ENCODE measurements around the gene TRMO. TPM values are rescaled to one million over a fixed set of nuclear protein-coding genes. Genes with fewer than 3 reads are reported as not detected.

TRMO gene
- total RNA-seq, 1 experiment from 2014 or later: 10.0 TPM

DNA sequence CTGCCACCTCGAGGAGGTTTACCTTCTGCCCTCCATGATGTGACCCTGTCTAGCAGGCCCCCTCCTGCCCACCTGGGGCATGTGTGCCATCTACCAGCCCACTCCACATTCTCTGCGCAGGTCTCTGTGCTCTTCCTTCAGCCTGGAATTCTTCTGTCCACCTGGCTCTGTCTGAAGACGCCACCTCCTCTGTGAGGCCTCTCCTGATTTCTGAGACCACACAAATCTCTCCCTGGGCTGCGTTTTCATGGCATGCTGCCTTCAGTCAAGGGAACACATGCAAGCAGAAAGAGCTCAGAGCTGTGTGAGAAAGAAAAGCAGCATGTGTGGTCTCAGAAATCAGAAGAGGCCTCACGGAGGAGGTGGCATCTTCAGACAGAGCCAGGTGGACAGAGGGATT, 47.2 kb downstream of the TRMO start:
- POLR2A ChIA-PET: no interaction called here
- no TSS peak for BruUV-seq (replicated peaks)
- intact Hi-C loops (cut with micrococcal nuclease; ENCODE audit: unreplicated experiment): no loop called here

DNA sequence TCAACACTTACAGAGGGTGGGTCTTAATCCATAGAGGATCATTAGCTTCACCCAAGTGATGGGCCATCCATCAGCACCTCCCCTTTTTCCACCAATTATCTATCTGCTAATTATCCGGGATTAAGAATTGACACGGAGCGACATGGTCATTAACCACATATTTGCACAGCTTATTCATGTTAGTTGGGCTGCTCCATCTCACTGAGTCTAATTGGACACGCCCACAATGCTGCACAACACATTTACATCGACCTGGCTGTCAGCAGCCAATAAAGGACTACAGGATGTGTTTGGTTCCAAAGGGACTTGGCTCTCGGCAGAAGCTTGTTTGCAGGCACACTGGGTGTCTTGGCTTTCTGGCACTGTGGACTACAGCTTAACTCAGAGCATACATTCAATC, 47.7 kb downstream of the TRMO start:
- Histone ChIP-seq H3K4me3 (ENCODE audit: low read depth, low read length) (no peak overlapping the region), H3K9me3 (no peaks in the 10 kb centered on the region), H3K27me3 (replicated peaks; ENCODE audit: control insufficient read depth, insufficient read depth, low read length) (no peaks in the 10 kb centered on the region), H3K36me3 (ENCODE audit: control insufficient read depth, insufficient read depth, low read length) (no peaks in the 10 kb centered on the region), H3K4me1 (no peaks in the 10 kb centered on the region; the same call in 1 of the 2 replicates)
- Mint-ChIP-seq H3K4me1 (ENCODE audit: low read depth, unreplicated experiment) (no peaks in the 10 kb centered on the region), H3K27ac (ENCODE audit: unreplicated experiment) (no peak overlapping the region), H3K9me3 (ENCODE audit: unreplicated experiment) (no peaks in the 10 kb centered on the region), H3K27me3 (ENCODE audit: insufficient read depth, unreplicated experiment) (no peaks in the 10 kb centered on the region), H3K4me3 (ENCODE audit: unreplicated experiment) (no peak overlapping the region), H3K36me3 (ENCODE audit: insufficient read depth, unreplicated experiment) (no peaks in the 10 kb centered on the region)
- no TSS peak for BruUV-seq (replicated peaks)
- TF ChIP-seq, protein P1, sequence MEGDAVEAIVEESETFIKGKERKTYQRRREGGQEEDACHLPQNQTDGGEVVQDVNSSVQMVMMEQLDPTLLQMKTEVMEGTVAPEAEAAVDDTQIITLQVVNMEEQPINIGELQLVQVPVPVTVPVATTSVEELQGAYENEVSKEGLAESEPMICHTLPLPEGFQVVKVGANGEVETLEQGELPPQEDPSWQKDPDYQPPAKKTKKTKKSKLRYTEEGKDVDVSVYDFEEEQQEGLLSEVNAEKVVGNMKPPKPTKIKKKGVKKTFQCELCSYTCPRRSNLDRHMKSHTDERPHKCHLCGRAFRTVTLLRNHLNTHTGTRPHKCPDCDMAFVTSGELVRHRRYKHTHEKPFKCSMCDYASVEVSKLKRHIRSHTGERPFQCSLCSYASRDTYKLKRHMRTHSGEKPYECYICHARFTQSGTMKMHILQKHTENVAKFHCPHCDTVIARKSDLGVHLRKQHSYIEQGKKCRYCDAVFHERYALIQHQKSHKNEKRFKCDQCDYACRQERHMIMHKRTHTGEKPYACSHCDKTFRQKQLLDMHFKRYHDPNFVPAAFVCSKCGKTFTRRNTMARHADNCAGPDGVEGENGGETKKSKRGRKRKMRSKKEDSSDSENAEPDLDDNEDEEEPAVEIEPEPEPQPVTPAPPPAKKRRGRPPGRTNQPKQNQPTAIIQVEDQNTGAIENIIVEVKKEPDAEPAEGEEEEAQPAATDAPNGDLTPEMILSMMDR (IDR thresholded peaks at IDR 0.05; ENCODE audit: insufficient read depth in 1 of 2, low read depth in 1 of 2, low read length in 1 of 2, severe bottlenecking in 1 of 2, unreplicated experiment in 1 of 2): no peak
- intact Hi-C loops (cut with micrococcal nuclease; ENCODE audit: unreplicated experiment): no loop called here
- DNase-seq: no peak
- CTCF ChIA-PET: no interaction called here
- POLR2A ChIA-PET: no interaction called here

More for the DNA sequence above, 47.2 kb downstream of the TRMO start:
- Mint-ChIP-seq H3K36me3 (ENCODE audit: insufficient read depth, unreplicated experiment) (no peaks in the 10 kb centered on the region), H3K27ac (ENCODE audit: unreplicated experiment) (no peak overlapping the region), H3K4me1 (ENCODE audit: low read depth, unreplicated experiment) (no peaks in the 10 kb centered on the region), H3K4me3 (ENCODE audit: unreplicated experiment) (no peak overlapping the region), H3K9me3 (ENCODE audit: unreplicated experiment) (no peaks in the 10 kb centered on the region), H3K27me3 (ENCODE audit: insufficient read depth, unreplicated experiment) (no peaks in the 10 kb centered on the region)
- CTCF ChIA-PET: no interaction called here
- no peaks in the 10 kb centered on the region for H3K36me3 ChIP-seq (ENCODE audit: control insufficient read depth, insufficient read depth, low read length)
- no peaks in the 10 kb centered on the region; the same call in 1 of the 2 replicates for H3K4me1 ChIP-seq
- TF ChIP-seq, protein P1 (IDR thresholded peaks at IDR 0.05; ENCODE audit: insufficient read depth in 1 of 2, low read depth in 1 of 2, low read length in 1 of 2, severe bottlenecking in 1 of 2, unreplicated experiment in 1 of 2): no peak
- no peak overlapping the region for H3K4me3 ChIP-seq (ENCODE audit: low read depth, low read length)
- no peak for DNase-seq
- H3K27me3 ChIP-seq (replicated peaks; ENCODE audit: control insufficient read depth, insufficient read depth, low read length): no peaks in the 10 kb centered on the region
- H3K9me3 ChIP-seq: no peaks in the 10 kb centered on the region

DNA sequence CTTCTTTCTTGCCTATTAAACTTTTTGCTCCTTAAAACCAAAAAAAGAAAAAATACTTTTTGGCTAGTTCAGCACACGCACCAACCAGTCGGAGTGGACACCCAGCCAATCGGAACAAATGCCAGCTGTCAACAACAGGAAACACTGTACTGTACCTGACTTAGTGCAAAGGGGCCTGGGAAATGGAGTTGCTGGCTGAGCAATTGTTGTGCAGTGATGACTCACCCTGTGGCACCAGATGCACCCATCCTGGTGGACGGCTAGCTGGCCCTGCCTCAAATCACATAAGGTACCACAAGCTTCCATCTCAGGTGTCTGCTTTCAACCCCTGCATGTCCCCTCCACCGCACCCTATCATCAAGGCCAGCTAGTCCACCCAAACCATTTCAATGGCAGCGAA, 48.4 kb downstream of the TRMO start:
- BruUV-seq (replicated peaks): no TSS peak
- H3K27ac Mint-ChIP-seq (ENCODE audit: unreplicated experiment): no peak overlapping the region
- Histone ChIP-seq H3K36me3 (ENCODE audit: control insufficient read depth, insufficient read depth, low read length) (no peaks in the 10 kb centered on the region), H3K27me3 (replicated peaks; ENCODE audit: control insufficient read depth, insufficient read depth, low read length) (no peaks in the 10 kb centered on the region), H3K4me3 (ENCODE audit: low read depth, low read length) (no peak overlapping the region), H3K9me3 (no peaks in the 10 kb centered on the region), H3K4me1 (no peaks in the 10 kb centered on the region; the same call in 1 of the 2 replicates)
- intact Hi-C loops (cut with micrococcal nuclease; ENCODE audit: unreplicated experiment): no loop called here
- H3K4me3 Mint-ChIP-seq (ENCODE audit: unreplicated experiment): no peak overlapping the region
- H3K4me1 Mint-ChIP-seq (ENCODE audit: low read depth, unreplicated experiment): no peaks in the 10 kb centered on the region
- H3K27me3 Mint-ChIP-seq (ENCODE audit: insufficient read depth, unreplicated experiment): no peaks in the 10 kb centered on the region
- H3K36me3 Mint-ChIP-seq (ENCODE audit: insufficient read depth, unreplicated experiment): no peaks in the 10 kb centered on the region
- POLR2A ChIA-PET: no interaction called here
- no peak for DNase-seq
- CTCF ChIA-PET: no interaction called here
- no peaks in the 10 kb centered on the region for H3K9me3 Mint-ChIP-seq (ENCODE audit: unreplicated experiment)
- TF ChIP-seq, protein P1 (IDR thresholded peaks at IDR 0.05; ENCODE audit: insufficient read depth in 1 of 2, low read depth in 1 of 2, low read length in 1 of 2, severe bottlenecking in 1 of 2, unreplicated experiment in 1 of 2): no peak

Data from Caco-2 (cell line).